ENCODE data around the gene PADI2. TPM values are rescaled to one million over a fixed set of nuclear protein-coding genes. Genes with fewer than 3 reads are reported as not detected.
A peak's percentile ranks its signal among the peaks of the same experiment; 100 is the strongest.

The PADI2 gene
- polyA plus RNA-seq, 1 donor (not counting 4 experiments of a cell fraction or from before 2014, with no cell fraction given): 0.13 TPM

DNA sequence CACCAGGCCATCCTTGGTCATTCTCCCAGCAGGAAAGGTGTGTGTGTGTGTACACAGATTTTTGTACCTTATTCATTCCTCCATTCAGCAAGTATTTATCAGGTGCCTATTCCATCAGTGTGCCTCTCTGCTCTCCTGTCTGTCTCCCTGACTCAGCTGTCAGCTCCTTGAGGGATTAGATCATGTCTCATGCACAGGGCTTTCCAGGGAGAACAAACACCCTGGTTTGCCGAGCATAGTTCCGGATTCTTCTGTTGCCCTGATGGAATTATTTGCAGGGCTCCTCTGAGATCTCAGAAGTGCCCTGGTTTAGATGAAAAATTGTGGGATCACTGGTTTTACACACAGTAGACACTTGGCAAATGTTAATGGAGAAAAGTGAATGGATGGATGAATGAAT lies 57.4 kb downstream of the PADI2 start:
- DNase-seq (ENCODE audit: low read depth, low spot score): no peak
- no peak overlapping the region for H3K4me3 ChIP-seq (ENCODE audit: control insufficient read depth in 2 of 3, extremely low read depth in 1 of 3, insufficient read depth in 2 of 3, low read depth in 1 of 3, low read length in 3 of 3)
- H3K4me1 ChIP-seq (ENCODE audit: control insufficient read depth, extremely low read depth, insufficient read depth, low read length): peaks cover 9% of the 10 kb centered on the region
- no peaks in the 10 kb centered on the region for H3K9me1 ChIP-seq (ENCODE audit: control insufficient read depth, extremely low read depth, insufficient read depth, low read length)
- TF ChIP-seq, protein P1, sequence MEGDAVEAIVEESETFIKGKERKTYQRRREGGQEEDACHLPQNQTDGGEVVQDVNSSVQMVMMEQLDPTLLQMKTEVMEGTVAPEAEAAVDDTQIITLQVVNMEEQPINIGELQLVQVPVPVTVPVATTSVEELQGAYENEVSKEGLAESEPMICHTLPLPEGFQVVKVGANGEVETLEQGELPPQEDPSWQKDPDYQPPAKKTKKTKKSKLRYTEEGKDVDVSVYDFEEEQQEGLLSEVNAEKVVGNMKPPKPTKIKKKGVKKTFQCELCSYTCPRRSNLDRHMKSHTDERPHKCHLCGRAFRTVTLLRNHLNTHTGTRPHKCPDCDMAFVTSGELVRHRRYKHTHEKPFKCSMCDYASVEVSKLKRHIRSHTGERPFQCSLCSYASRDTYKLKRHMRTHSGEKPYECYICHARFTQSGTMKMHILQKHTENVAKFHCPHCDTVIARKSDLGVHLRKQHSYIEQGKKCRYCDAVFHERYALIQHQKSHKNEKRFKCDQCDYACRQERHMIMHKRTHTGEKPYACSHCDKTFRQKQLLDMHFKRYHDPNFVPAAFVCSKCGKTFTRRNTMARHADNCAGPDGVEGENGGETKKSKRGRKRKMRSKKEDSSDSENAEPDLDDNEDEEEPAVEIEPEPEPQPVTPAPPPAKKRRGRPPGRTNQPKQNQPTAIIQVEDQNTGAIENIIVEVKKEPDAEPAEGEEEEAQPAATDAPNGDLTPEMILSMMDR (optimal IDR thresholded peaks at IDR 0.05 in 1 of 3, IDR thresholded peaks at IDR 0.05 in 1 of 3, conservative IDR thresholded peaks at IDR 0.05 in 1 of 3; ENCODE audit: extremely low read depth in 1 of 3, insufficient read depth in 2 of 3, low read length in 3 of 3): no peak
- TF ChIP-seq EZH2 (IDR thresholded peaks at IDR 0.05; ENCODE audit: low read length): no peak
- peaks cover 2% of the 10 kb centered on the region for H3K9me3 ChIP-seq (ENCODE audit: control insufficient read depth, low read depth, low read length)
- no peaks in the 10 kb centered on the region for H4K20me1 ChIP-seq (ENCODE audit: control insufficient read depth, extremely low read depth, insufficient read depth, low read length)
- no peak overlapping the region for H3K9ac ChIP-seq (ENCODE audit: control insufficient read depth, extremely low read depth, insufficient read depth, low read length)
- no peaks in the 10 kb centered on the region for H3K36me3 ChIP-seq (ENCODE audit: control insufficient read depth in 2 of 2, extremely low read depth in 1 of 2, insufficient read depth in 2 of 2, low read length in 2 of 2)
- no peak overlapping the region for H3K4me2 ChIP-seq (ENCODE audit: control insufficient read depth, extremely low read depth, insufficient read depth, low read depth, low read length)
- no peaks in the 10 kb centered on the region for H3K79me2 ChIP-seq (ENCODE audit: control insufficient read depth, insufficient read depth, low read length)
- H3K27ac ChIP-seq (ENCODE audit: control insufficient read depth, insufficient read depth, low read length): no peak overlapping the region
- FAIRE-seq: no peak
- H3K27me3 ChIP-seq (ENCODE audit: control insufficient read depth, extremely low read depth, insufficient read depth, low read length): no peaks in the 10 kb centered on the region
- dilution Hi-C loops (cut with MboI; ENCODE audit: extremely low pct_ligation_motif_present, low sequenced_read_pairs): no loop called here
- no peak overlapping the region for H2AFZ ChIP-seq (ENCODE audit: control insufficient read depth, low read length)

DNA sequence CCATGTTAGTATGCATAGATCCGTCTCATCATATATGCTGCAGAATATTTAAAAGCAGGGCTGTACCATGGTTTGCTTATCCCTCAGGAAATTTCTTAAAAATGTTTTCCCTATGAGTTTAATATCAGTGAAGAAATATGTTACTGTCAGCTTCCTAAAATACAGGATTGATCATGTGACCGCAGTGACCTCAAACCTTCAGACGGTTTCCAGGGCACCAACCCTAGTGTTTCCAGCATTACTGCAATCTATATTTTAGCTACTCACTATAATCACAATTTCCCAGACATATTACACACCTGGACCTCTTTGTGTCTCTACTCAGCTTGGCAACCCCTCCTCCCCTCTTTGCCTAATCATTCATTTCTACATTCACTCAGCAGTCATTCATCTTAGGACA lies 57.8 kb downstream of the PADI2 start:
- H3K4me1 ChIP-seq (ENCODE audit: control insufficient read depth, extremely low read depth, insufficient read depth, low read length): peaks cover 9% of the 10 kb centered on the region
- dilution Hi-C loops (cut with MboI; ENCODE audit: extremely low pct_ligation_motif_present, low sequenced_read_pairs): no loop called here
- DNase-seq (ENCODE audit: low read depth, low spot score): no peak
- no peak for TF ChIP-seq EZH2 (IDR thresholded peaks at IDR 0.05; ENCODE audit: low read length)
- TF ChIP-seq, protein P1 (optimal IDR thresholded peaks at IDR 0.05 in 1 of 3, IDR thresholded peaks at IDR 0.05 in 1 of 3, conservative IDR thresholded peaks at IDR 0.05 in 1 of 3; ENCODE audit: extremely low read depth in 1 of 3, insufficient read depth in 2 of 3, low read length in 3 of 3): no peak
- no peaks in the 10 kb centered on the region for H3K27me3 ChIP-seq (ENCODE audit: control insufficient read depth, extremely low read depth, insufficient read depth, low read length)
- no peak overlapping the region for H3K4me2 ChIP-seq (ENCODE audit: control insufficient read depth, extremely low read depth, insufficient read depth, low read depth, low read length)
- H4K20me1 ChIP-seq (ENCODE audit: control insufficient read depth, extremely low read depth, insufficient read depth, low read length): no peaks in the 10 kb centered on the region
- H3K9ac ChIP-seq (ENCODE audit: control insufficient read depth, extremely low read depth, insufficient read depth, low read length): no peak overlapping the region
- H3K9me1 ChIP-seq (ENCODE audit: control insufficient read depth, extremely low read depth, insufficient read depth, low read length): no peaks in the 10 kb centered on the region
- no peak overlapping the region for H2AFZ ChIP-seq (ENCODE audit: control insufficient read depth, low read length)
- H3K79me2 ChIP-seq (ENCODE audit: control insufficient read depth, insufficient read depth, low read length): no peaks in the 10 kb centered on the region
- peaks cover 2% of the 10 kb centered on the region for H3K9me3 ChIP-seq (ENCODE audit: control insufficient read depth, low read depth, low read length)
- H3K27ac ChIP-seq (ENCODE audit: control insufficient read depth, insufficient read depth, low read length): no peak overlapping the region
- H3K36me3 ChIP-seq (ENCODE audit: control insufficient read depth in 2 of 2, extremely low read depth in 1 of 2, insufficient read depth in 2 of 2, low read length in 2 of 2): no peaks in the 10 kb centered on the region
- peak; percentile 44 for FAIRE-seq
- H3K4me3 ChIP-seq (ENCODE audit: control insufficient read depth in 2 of 3, extremely low read depth in 1 of 3, insufficient read depth in 2 of 3, low read depth in 1 of 3, low read length in 3 of 3): no peak overlapping the region
